K562 treated with DMSO at 1 percent for 48 hours (cell line): ENCODE results near the gene TUBD1. TPM values are rescaled to one million over a fixed set of nuclear protein-coding genes. Genes with fewer than 3 reads are reported as not detected.

Source experiments
- total RNA-seq: library from RNA; unstranded; fragments of 300-600 nt; gene quantifications from 2 replicates; pipeline ENCODE4 v1.2.3, GENCODE V29; 2022; ENCODE audit warnings: low replicate concordance; ENCODE audit errors: extremely low read depth

Gene TUBD1
- not detected in 2 replicates for total RNA-seq

GRCh38 chr17:59892924-59893675, at the start of gene TUBD1, which contains the start of gene RPS6KB1:
Gene TUBD1, minus strand, starts transcription at chr17:59892943. Its CDS starts 1,941 bp downstream, at chr17:59891002.
Gene RPS6KB1, plus strand, starts transcription at chr17:59893121. Its CDS starts 64 bp downstream, at chr17:59893185.

Other genes starting within 250 kb of the TUBD1 start
- not detected in 2 replicates for gene PTRH2, start 185.5 kb downstream of the TUBD1 start, total RNA-seq
- gene VMP1, start 185.3 kb downstream of the TUBD1 start, total RNA-seq = not detected in 2 replicates
- not detected in 2 replicates for gene RPS6KB1, start 178 bp upstream of the TUBD1 start, total RNA-seq
- gene RNFT1, start 71.8 kb upstream of the TUBD1 start, total RNA-seq = not detected in 2 replicates
- not detected in 2 replicates for gene HEATR6, start 186.0 kb upstream of the TUBD1 start, total RNA-seq